GM11168 (cell line): ENCODE measurements around the gene RNF38.
"Not testable (repeated sequence)": the region's sequence is repeated elsewhere in the genome, so short reads cannot be mapped to it uniquely, and the experiment has no call there.

Experiments
- in situ Hi-C: fragments of 300-500 bp; cut with MboI; formaldehyde crosslinking; loops from one replicate; pipeline ENCODE4 v1.12.0; 2022; ENCODE audit warnings: low sequenced_read_pairs; ENCODE audit not compliant: unreplicated experiment

The RNF38 gene

DNA sequence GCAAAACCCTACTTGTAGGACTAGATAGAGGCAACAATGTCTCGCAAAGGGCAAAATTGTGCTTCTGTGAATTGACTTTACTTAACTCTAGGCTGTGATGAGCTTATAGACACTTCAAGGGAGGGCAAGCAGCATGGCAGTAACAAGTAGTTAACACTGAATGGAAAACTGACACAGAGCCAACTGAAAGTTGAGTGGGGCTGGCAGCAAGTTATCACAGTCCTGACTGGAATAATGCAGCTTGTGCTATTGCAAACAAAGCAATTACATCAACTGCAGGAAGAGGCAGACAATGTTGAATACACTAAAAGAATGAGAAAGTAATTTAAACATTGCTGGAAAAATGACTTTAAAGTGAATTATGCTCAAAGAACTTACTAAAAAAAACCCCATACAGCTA is 62.2 kb downstream of the RNF38 start:
- in situ Hi-C loops = loop anchor here (10.0 kb wide), 1 partner anchor 93 kb away; no protein-coding TSS in a partner anchor

DNA sequence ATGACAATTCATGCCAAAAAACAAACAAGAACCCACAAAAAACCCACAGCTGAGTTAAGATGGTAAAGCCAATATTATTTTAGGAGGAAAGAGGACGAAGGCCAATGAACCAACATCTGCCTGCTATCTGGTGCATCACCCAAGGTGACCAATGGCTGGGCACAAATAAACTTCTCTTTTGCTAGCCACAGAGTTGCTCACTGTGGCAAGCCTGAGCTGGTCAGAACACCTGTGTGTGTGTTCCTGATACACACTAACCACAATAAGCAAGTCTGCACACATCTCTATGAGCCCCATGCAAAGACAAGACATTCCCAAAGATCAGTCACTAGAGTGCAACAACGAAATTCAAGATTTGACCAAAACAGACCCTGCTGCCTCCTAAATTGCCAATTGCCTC is 63.1 kb downstream of the RNF38 start:
- in situ Hi-C loops = loop anchor here (10.0 kb wide), 1 partner anchor 92 kb away; no protein-coding TSS in a partner anchor

DNA sequence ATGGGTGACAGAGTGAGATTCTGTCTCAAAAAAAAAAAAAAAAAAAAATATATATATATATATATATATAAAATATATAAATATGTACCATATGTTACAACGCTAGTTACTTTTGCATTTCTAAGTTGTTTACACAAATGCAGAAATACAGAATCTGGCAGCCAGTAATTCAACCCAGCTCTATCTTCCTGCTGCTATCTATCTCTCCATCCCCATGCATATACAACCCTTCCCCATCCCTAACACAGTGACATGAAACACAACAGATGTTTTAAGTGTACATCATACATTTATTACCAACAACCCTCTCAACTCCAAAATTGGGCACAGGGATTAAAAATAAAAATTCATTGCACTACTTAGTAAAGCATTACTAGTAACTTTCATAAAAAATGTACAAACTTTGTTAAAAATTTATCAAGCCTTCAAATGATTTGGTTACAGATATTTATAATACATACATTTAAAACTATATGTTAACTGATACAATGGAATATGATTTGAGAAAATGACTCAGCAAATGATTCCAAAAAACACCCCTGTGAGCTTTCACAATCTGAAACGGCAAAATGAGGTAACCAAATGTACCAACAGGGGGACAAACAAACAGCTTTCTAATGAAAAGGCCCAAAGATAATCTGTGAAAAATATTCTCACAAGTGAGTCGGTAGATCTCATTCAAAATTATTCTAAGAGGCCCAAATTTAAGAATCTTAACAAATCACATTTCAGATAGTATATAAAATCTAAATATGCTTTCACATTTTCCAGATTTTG is 63.8 kb downstream of the RNF38 start:
- in situ Hi-C loops = loop anchor here (10.0 kb wide), 1 partner anchor 92 kb away; no protein-coding TSS in a partner anchor

DNA sequence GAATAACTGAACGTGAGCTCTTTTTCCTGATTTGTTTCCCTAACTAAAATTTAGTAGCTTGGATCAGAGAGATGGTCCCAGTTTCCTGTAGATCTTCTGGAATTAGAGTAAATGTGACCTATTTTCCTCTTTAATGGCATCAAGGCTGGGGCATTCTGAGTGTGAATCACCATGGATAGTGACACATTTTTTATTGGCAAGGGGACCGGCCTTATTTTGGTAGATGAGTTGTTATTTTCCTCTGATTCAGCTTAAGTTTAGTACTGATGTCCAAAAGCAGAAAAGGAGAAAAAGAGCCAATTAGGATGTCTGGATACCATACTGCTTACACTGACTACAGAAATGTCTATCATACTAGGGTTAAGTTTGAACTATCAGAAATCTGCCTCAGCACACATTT is 68.1 kb downstream of the RNF38 start:
- in situ Hi-C loops = loop anchor here (10.0 kb wide), 1 partner anchor 87 kb away; no protein-coding TSS in a partner anchor

DNA sequence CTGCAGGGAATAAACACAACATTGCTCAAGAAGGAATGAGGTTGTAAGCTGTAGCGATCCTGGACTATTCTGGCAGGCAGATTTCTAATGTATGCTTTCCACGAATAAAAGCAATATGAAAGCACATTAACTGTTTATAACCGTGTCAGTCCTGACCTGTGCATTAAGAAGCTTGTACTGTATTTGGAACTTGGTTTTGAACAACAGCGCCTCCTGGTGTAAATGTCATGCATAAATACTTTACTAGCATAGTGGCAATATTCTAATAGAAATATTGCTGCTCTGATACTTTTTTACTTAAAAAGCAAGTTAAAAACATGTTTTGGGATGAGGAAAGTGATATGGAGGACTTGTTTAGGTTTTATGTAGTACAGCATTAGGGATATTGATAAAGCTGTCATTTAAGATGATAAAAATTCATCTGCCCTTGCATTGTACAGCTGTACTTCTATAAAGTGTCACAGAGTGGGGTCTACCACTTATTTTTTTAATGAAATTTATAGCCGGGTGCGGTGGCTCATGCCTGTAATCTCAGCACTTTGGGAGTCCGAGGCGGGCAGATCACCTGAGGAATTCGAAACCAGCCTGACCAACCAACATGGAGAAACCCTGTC is 71.2 kb downstream of the RNF38 start:
- in situ Hi-C loops = no loop called here

DNA sequence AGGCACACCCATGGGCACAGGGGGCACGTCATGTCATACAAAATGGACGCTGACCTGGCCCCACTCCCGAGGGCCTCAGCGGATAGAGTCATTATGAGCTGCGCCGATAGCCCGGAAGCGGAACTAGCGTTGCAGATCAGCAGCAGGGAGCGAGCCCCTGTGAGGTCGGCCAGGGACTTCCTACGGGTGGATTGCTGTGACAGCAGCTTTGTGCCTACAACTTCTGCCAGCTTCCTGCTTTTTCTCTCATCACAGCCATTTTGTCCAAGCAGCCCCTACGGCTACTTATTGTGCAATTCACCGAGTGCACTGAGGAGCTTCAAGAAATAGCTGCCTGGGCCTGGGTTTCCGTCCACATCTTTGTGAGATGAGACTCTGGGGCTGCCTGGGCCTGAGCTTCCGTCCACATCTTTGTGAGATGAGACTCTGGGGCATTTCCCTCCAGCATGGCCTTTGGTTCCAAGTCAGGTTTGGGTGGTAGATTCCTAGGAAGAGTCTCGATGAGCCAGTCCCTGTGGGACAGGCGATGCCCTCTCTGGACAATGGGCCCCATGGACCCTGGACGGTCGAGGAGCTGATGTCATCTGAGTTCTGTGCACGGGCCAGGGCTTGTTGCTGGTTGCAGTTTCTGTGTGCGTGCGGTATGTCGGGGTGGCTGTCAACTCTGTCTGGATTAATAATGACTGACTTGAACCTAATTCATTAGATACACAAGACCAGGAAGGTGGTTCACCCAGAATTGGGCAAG is 74.8 kb downstream of the RNF38 start:
- in situ Hi-C loops = no loop called here

DNA sequence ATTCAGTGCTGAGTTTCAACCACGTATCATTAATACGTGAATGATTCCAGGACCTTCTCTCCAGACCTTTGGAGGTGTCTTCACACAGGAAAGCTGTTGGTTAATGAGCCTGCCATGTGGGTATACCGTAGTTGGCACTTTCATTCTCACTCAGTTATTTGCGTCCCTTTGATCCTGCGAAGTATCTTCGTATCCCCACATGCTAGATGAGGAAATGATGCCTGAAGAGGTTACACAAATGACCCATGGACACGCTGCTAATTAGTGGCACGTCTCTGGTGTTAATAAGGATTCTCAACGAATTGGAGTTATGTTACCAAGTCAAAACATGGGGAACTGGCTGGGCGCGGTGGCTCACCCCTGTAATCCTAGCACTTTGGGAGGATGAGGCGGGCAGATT is 76.1 kb downstream of the RNF38 start:
- in situ Hi-C loops = no loop called here

DNA sequence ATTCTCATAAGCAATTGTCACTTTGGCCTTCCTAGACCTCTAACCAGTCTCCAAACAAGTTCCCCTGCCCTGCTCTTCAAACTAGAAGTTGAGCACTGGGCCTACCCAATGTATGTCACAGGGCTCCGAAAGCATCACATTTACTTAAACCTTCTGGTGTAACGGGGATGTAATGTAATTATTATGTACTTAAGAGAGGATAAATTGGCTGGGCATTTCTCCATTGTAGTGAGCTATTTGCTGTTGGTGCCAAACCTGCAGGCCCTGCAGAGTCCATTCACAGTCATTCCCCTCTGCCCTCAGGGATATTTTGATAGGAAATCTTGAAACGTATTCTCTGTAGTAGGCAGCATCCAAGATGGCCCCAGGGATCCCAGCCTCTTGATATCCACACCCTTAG is 77.6 kb downstream of the RNF38 start:
- in situ Hi-C loops = no loop called here

DNA sequence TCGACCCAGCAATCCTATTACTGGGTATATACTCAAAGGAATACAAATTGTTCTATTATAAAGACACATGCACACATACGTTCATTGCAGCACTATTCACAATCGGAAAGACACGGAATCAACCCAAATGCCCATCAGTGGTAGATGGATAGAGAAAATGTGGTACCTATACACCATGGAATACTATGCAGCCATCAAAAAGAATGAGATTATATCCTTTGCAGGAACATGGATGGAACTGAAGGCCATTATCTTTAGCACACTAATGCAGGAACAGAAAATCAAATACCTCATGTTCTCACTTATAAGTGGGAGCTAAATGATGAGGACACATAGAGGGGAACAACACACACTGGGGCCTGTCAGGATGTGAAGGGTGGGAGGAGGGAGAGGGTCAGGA is 78.2 kb downstream of the RNF38 start:
- in situ Hi-C loops = not testable (repeated sequence)

DNA sequence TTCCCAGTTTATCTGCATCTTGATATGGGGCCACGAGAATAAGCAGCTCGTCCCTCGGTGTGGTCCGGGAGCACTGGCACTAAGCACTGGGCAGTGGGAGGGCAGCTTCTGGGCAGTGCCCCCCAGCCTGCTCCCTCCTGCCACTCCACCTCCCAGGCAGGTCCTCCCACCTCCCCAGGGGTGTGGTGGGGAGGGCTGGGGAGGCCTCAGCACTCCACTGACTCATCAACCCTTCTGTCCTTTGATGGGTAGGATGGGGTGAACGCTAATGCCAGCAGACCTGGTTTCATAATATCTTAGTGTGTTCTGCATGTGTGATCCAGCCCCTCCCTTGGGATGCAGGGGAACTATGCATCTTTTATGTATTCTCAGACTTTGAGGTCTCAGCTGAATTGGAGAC is 79.6 kb downstream of the RNF38 start:
- in situ Hi-C loops = no loop called here

DNA sequence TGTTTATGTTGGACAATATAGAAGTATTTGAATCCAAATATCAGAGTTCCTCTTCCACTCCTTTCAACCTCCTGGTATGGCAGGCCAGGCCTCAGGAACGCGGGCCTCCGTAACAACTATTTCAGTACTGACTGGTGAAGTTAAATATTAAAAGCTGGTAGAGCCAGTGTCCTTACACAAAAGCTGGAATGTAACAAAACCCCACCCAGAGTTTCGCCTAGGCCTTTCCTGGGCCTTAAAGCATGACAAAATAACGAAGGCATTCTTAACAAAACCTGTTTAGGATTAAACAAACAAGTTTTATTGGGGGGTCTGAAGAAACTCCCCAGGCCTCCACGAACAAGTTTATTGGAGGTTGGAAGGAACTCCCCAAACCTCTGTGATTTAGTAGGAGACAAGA is 80.3 kb downstream of the RNF38 start:
- in situ Hi-C loops = no loop called here

DNA sequence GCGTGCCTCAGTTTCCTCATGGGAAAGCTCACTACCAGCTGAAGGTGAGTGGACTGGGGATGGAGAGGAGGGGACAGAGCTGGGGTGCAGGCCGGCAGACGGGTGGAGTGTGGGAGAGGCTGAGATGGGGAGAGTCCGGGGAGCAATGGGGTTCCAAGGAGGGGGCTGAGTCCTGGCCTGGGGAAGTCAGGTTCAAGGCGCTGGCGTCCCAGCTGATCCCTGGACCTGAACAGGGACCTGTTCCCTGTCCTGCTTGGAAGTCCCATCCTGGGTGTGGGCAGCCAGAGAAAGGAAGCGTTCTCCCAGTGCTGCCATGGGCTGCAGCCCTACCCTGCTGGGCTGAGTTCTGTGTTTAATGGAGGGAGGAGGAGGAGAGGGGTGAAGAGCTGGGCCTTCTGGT is 80.9 kb downstream of the RNF38 start:
- in situ Hi-C loops = no loop called here

DNA sequence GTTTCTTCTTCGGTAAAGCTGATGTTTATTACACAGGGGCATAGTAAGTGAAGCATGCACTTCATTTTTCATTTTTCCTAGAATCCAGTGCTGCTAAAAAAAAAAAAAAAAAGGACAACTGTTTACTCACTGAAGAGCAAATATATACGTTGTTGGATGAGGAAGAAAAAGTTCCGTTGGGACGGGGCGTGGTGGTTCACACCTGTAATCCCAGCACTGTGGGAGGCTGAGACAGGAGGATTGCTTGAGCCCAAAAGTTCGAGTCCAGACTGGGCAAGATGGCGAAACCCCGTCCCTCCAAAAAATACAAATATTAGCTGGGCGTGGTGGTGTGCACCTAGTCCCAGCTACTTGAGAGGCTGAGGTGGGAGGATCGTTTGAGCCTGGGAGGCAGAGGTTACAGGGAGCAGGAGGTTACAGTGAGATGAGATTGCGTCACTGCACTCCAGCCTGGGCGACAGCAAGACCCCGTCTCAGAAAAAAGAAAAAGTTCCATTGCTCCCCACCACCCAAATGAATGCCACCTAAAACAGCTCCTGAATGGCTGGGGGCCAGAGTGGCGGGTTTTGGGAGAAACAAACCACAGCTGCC is 81.8 kb downstream of the RNF38 start:
- in situ Hi-C loops = no loop called here

DNA sequence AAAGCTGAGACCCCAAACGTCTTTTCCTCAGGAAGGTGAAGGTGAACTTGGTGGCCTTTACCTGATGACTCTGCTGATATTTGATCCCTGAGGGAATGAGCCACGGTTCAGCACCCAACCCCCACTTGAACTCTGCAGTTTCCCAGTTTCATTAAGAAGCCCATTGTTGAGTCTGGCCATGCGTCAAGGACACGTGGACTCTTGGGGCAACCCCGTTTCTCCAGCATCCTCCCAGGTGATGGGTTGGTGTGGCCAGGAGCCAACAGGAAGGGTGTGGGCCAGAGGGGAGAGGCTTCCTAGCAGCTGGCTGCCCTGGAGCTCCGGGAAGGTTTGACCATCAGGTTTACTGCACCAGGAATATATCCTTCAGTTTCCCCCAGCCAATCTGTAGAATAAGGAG is 82.3 kb downstream of the RNF38 start:
- in situ Hi-C loops = no loop called here

DNA sequence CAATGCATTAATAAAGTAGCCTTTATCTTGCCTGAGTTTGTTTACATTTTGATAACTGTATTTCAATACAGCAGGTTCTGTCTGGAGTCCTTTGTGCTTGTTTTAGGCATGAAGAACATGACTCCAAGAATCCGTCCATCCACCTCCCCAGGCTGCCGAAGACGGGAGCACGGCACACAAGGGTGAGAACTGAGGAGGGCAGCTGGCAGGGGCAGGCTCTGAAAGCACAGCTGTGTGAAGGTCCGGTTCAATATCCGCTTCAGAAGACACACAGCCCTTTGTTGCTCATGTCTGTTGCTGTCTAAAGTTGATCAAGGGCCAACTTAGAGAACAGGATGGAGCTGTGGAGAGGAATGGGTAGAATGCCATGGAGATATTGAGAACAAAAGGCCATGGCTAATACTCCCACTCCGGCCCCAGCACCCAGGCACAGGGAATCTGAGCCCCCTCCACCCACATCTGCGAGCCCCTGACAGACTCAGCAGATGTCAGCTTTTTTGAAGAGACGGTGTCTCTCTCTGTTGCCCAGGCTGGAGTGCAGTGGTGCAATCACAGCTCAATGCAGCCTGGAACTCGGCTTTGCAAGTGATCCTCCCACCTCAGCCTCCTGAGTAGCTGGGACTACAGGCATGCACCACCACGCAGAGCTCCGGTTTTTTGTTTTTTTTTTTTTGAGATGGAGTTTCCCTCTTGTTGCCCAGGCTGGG is 83.3 kb downstream of the RNF38 start:
- in situ Hi-C loops = no loop called here

DNA sequence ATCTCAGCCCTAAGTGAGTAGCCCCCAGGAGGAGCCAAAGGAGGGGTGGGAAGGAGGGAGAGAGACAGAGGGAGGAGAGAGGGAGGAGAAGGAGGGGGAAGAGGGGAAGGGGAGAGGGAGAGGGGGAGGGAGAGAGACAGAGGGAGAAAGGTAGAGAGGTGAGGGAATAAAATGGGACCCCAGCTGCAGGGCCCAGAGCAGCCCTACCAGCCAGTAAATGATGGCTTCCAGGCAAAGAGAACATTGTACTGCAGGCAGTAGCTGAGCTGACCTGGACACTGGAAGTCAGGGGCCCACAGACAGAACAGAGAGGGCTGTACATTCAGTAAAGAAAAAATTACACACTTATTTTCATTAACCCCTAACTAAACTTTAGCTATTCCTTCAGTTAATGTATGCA is 84.0 kb downstream of the RNF38 start:
- in situ Hi-C loops = no loop called here

DNA sequence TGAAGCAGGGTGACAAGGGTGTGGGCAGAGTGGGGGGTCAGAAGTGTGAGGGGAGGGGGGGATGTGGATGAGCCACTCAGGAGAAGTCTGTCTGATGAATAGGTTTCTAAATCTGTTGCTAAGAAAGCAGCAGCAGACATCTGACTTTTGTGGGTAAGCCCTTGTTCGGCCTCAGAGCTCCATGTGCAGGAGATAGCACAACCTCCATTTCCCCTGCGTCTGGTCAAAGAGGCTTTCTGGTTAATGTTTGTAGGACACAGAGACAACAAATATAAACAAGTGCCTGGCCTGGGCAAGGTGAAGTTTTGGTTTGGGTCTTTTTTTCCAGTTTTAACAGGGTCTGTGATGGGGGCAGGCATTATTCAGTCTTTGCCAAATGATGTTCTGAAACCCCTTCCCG is 84.8 kb downstream of the RNF38 start:
- in situ Hi-C loops = no loop called here

DNA sequence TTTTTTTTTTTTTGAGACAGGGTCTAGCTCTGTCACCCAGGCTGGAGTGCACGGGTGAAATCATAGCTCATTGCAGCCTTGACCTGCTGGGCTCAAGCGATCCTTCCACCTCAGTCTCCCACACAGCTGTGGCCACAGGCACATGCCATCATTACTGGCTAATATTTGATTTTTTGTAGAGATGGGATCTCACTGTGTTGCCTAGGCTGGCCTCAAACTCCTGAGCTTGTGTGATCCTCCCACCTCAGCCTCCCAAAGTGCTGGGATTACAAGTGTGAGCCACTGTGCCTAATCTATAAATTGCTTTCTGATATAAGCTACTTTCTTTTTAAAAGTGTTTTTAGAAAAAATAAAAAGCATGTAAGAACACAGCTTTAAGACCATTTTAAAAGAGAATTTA is 85.3 kb downstream of the RNF38 start:
- in situ Hi-C loops = no loop called here

DNA sequence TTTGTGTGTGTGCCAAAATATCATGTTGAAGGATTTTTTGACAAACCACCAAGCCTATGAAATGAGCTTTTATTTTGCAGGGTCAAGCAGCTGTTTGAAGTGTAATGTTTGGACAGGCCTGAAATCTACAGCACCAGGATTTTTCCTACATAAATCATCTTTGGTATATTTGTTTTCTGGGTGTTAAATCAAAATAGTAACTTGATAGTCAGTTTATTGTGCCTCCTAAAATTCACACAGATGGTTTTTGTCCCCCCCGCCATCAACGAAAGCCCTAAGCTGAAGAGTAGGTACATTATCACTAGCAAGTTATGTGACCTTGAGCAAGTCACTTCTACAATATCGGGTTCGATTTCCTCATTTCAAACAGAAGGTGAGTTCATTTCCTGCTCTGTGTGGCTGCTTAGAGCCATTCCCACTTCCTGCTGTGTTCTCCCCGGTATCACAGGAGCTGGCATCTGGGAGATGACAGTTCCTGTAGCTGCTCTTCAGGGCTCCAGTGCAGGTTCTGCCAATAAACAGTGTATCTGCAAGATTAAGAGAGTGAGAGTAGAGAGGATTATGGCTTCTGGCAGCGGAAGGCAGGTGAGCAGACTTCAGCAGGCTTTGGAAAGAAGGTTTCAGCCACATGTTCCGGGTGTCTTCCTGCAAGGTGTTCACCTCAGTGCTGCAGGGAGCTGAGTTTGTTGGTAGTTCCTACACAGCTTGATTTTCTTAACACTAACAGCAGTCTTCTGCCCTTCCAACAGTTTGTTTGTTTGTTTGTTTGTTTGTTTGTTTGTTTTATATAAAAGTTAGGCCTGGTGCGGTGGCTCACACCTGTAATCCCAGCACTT is 93.4 kb downstream of the RNF38 start:
- in situ Hi-C loops = no loop called here
